Smooth muscle cell (in vitro differentiated cells): Measurements from ENCODE around the gene PDK2. TPM values are rescaled to one million over a fixed set of nuclear protein-coding genes. Genes with fewer than 3 reads are reported as not detected.

Experiments used
- DNase-seq: peaks from one replicate; lab custom pipeline; 2025; ENCODE audit not compliant: unreplicated experiment; lab: John Stamatoyannopoulos, UW
- H2AFZ ChIP-seq: fragments of 200-600 bp; sonication (generic); 2 replicates; pipeline ENCODE4 v1.6.0; 2016; ENCODE audit warnings: antibody characterized with exemption, low read depth, mild to moderate bottlenecking
- H3F3A ChIP-seq: fragments of 200-600 bp; sonication (generic); 2 replicates; pipeline ENCODE4 v1.6.0; 2017; ENCODE audit warnings: antibody characterized with exemption, low read depth
- H3K27ac ChIP-seq: fragments of 200-600 bp; sonication (generic); 2 replicates; pipeline ENCODE4 v1.5.1; 2016; ENCODE audit warnings: low read depth, mild to moderate bottlenecking
- H3K27me3 ChIP-seq: fragments of 200-600 bp; sonication (generic); 2 replicates; pipeline ENCODE4 v1.6.1; 2016; ENCODE audit warnings: low read depth, mild to moderate bottlenecking
- H3K36me3 ChIP-seq: fragments of 200-600 bp; sonication (generic); 2 replicates; pipeline ENCODE4 v1.5.1; 2016; ENCODE audit warnings: low read depth
- H3K4me1 ChIP-seq: fragments of 200-600 bp; sonication (generic); 2 replicates; pipeline ENCODE4 v1.5.1; 2016; ENCODE audit warnings: low read depth
- H3K4me2 ChIP-seq: fragments of 200-600 bp; sonication (generic); 2 replicates; pipeline ENCODE4 v1.6.0; 2016; ENCODE audit warnings: mild to moderate bottlenecking
- H3K4me3 ChIP-seq: fragments of 200-600 bp; sonication (generic); 2 replicates; pipeline ENCODE4 v1.5.1; 2016; ENCODE audit warnings: mild to moderate bottlenecking
- H3K79me2 ChIP-seq: fragments of 200-600 bp; sonication (generic); 2 replicates; pipeline ENCODE4 v1.6.0; 2016; ENCODE audit warnings: low read depth, mild to moderate bottlenecking
- H3K9ac ChIP-seq: fragments of 200-600 bp; sonication (generic); 2 replicates; pipeline ENCODE4 v1.6.0; 2016; ENCODE audit warnings: low read depth
- H3K9me3 ChIP-seq: fragments of 200-600 bp; sonication (generic); replicated peaks from 2 replicates; pipeline ENCODE4 v1.5.1; 2016; ENCODE audit warnings: low read depth
- H4K20me1 ChIP-seq: fragments of 200-600 bp; sonication (generic); 2 replicates; pipeline ENCODE4 v1.6.0; 2016; ENCODE audit warnings: low read depth
- CTCF ChIP-seq: fragments of 200-600 bp; sonication (generic); IDR thresholded peaks from 2 replicates; pipeline ENCODE4 v1.5.1; 2017; ENCODE audit warnings: borderline replicate concordance, mild to moderate bottlenecking, antibody characterized with exemption; ENCODE audit not compliant: insufficient read depth, poor library complexity, severe bottlenecking
- WGBS: methylation state at CpG from one replicate; pipeline ENCODE4 v1.1.7; 2016; ENCODE audit warnings: low lambda C conversion rate; 5-methylcytosine and 5-hydroxymethylcytosine counted together
- polyA plus RNA-seq: library from polyadenylated mRNA; unstranded; fragments of >200 nt; fragmentation: Nextera tagmentation; extraction: Ambion mirVana; gene quantifications from 2 replicates; pipeline ENCODE4 v1.2.1, GENCODE V29; 2016
- total RNA-seq: library from RNA; depleted of rRNA; stranded (reverse); fragments of >200 nt; gene quantifications from 2 replicates; pipeline ENCODE4 v1.2.3, GENCODE V29; 2014

The PDK2 gene
- total and polyA plus RNA-seq, 2 experiments from 2014 or later: 28.2 to 36.5 TPM

GRCh38 chr17:50075446-50076032 lies 19.6 kb upstream of the PDK2 start:
- peaks cover 5% of the 10 kb centered on the region for H3K36me3 ChIP-seq

GRCh38 chr17:50076221-50076590 lies 18.9 kb upstream of the PDK2 start:
- no peak for TF ChIP-seq CTCF
- 94% methylated on average over 16 of the region's 16 CpGs for WGBS

More at GRCh38 chr17:50075446-50076032, 19.6 kb upstream of the PDK2 start:
- Histone ChIP-seq H4K20me1 (no peaks in the 10 kb centered on the region), H2AFZ (no peak overlapping the region), H3K4me2 (no peak overlapping the region), H3K4me3 (no peak overlapping the region), H3K4me1 (no peaks in the 10 kb centered on the region), H3K9ac (no peak overlapping the region), H3K27me3 (no peaks in the 10 kb centered on the region), H3F3A (no peaks in the 10 kb centered on the region), H3K27ac (no peak overlapping the region), H3K79me2 (no peaks in the 10 kb centered on the region), H3K9me3 (no peaks in the 10 kb centered on the region)
- TF ChIP-seq CTCF: no peak
- 98% methylated on average over 16 of the region's 16 CpGs for WGBS
- no peak for DNase-seq

DNA sequence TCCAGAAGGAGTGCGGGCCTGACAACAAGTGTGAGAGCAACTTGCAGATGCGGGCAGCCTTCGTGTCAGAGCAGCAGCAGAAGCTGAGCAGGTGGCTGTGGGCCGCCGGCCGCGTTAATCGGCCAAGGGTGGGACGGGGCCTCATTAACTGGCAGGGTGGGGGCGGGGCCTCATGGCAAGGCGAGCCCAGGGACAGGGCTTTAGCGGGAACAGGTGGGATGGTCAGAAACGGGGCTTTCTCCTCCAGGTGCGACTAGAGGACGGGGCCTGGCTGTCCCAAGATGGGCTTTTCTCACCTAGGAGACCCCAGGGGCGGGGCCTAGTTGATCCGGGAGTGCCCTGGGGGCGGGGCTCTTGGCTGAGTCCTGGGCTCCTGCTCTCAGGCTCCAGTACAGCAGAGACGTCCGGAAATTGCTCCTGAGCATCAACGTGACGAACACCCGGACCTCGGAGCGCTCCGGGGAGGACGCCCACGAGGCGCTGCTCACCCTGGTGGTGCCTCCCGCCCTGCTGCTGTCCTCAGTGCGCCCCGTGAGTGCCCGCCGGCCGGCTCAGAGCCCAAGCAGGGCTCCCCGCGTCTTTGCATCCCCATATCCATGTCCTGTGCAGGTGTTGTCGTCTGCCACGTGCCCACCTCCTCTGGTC lies 18.4 kb upstream of the PDK2 start:
- Histone ChIP-seq H3K36me3 (no peaks in the 10 kb centered on the region), H3K9me3 (no peaks in the 10 kb centered on the region), H3F3A (no peaks in the 10 kb centered on the region), H2AFZ (no peak overlapping the region), H3K4me3 (no peak overlapping the region), H3K27ac (no peak overlapping the region), H3K79me2 (no peaks in the 10 kb centered on the region), H3K4me1 (no peaks in the 10 kb centered on the region), H3K4me2 (no peak overlapping the region), H3K27me3 (no peaks in the 10 kb centered on the region), H3K9ac (no peak overlapping the region), H4K20me1 (no peaks in the 10 kb centered on the region)
- TF ChIP-seq CTCF: no peak
- DNase-seq: no peak
- 86% methylated on average over 36 of the region's 39 CpGs for WGBS

More at GRCh38 chr17:50076221-50076590, 18.9 kb upstream of the PDK2 start:
- H3K4me2 ChIP-seq: no peak overlapping the region
- no peaks in the 10 kb centered on the region for H4K20me1 ChIP-seq
- H3K27me3 ChIP-seq: no peaks in the 10 kb centered on the region
- no peaks in the 10 kb centered on the region for H3K4me1 ChIP-seq
- no peak overlapping the region for H2AFZ ChIP-seq
- no peak overlapping the region for H3K27ac ChIP-seq
- no peak overlapping the region for H3K4me3 ChIP-seq
- DNase-seq: no peak
- no peak overlapping the region for H3K9ac ChIP-seq
- no peaks in the 10 kb centered on the region for H3F3A ChIP-seq
- peaks cover 2% of the 10 kb centered on the region for H3K36me3 ChIP-seq
- H3K79me2 ChIP-seq: no peaks in the 10 kb centered on the region
- H3K9me3 ChIP-seq: no peaks in the 10 kb centered on the region

DNA sequence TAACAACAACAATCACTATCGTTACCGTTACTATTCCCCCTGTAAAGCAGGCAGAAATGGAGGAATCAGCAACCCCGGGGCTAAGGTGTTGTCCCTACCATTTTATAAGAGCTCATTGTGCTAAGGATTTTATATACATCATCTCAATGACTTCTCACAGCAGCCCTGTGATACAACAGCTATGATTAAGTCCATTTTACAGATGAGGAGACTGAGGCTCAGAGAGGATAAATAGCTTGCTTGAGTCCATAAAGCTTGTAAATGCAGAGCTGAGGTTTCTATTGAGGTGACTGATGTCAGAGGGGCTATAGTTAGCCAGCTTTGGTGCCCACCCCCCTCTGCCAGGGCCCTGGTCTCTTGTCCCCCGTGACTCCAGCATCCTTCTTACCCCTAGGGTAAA lies 16.7 kb upstream of the PDK2 start:
- Histone ChIP-seq H3K4me1 (no peaks in the 10 kb centered on the region), H3K9ac (no peak overlapping the region), H3K79me2 (no peaks in the 10 kb centered on the region), H3K27ac (no peak overlapping the region), H3F3A (no peaks in the 10 kb centered on the region), H3K36me3 (no peaks in the 10 kb centered on the region), H3K4me2 (no peak overlapping the region), H3K27me3 (no peaks in the 10 kb centered on the region), H2AFZ (no peak overlapping the region), H3K4me3 (no peak overlapping the region), H4K20me1 (no peaks in the 10 kb centered on the region), H3K9me3 (no peaks in the 10 kb centered on the region)
- no peak for DNase-seq
- 95% methylated on average over 4 of the region's 4 CpGs for WGBS
- no peak for TF ChIP-seq CTCF
